ENCODE data around the gene CCDC9. TPM values are rescaled to one million over a fixed set of nuclear protein-coding genes. Genes with fewer than 3 reads are reported as not detected.
"Not testable (repeated sequence)": the region's sequence is repeated elsewhere in the genome, so short reads cannot be mapped to it uniquely, and the experiment has no call there.

Gene CCDC9
- total RNA-seq, 1 donor from 2014 or later: 19.2 TPM

DNA sequence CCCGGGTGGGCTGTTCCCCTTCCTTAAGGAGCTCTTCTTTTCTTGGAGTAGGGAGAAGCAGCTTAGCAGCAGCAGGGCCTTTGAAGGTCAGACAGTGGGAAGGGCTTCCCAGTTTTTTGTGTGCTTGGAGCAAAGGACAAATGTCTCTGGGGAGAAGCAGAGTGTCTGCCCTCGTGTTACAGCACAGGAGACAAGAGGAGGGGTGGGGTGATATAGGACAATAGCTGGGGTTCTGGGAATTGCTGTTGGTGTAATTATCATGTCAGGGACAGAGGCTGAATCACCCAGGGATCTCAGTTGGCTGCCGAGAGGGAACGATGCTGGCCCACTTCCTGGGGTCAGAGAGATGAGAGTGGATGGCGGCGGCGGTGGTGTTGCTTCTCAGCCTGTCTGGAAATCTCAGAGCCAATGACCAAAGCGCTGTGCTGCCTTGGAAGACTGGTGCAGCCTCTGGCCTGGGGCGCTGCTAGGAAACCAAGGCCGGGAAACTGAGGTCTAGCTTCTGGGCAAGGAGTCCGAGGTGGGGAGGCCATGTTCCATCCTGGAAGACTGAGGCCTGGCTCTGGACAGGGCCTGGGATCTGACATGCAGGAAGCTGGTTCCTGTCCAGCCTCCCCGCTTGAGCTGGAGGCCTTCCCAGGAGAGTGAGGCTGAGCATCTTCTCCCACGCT is 19.6 kb downstream of the CCDC9 start:
- intact Hi-C loops (cut with micrococcal nuclease): no loop called here
- peak; percentile 69 for DNase-seq
- peak; percentile 0 for ATAC-seq

- ATAC-seq; intact Hi-C loops (cut with micrococcal nuclease); DNase-seq: not testable (repeated sequence)
Measured at GRCh38 chr19:47276513-47276912, 20.2 kb downstream of the CCDC9 start.

- intact Hi-C loops (cut with micrococcal nuclease): no loop called here
- DNase-seq: no peak
- ATAC-seq: no peak
Measured at GRCh38 chr19:47280183-47280797, 24.0 kb downstream of the CCDC9 start.

- intact Hi-C loops (cut with micrococcal nuclease): no loop called here
- DNase-seq (no peak), ATAC-seq (no peak)
Measured at GRCh38 chr19:47283405-47284059, 27.2 kb downstream of the CCDC9 start.

DNA sequence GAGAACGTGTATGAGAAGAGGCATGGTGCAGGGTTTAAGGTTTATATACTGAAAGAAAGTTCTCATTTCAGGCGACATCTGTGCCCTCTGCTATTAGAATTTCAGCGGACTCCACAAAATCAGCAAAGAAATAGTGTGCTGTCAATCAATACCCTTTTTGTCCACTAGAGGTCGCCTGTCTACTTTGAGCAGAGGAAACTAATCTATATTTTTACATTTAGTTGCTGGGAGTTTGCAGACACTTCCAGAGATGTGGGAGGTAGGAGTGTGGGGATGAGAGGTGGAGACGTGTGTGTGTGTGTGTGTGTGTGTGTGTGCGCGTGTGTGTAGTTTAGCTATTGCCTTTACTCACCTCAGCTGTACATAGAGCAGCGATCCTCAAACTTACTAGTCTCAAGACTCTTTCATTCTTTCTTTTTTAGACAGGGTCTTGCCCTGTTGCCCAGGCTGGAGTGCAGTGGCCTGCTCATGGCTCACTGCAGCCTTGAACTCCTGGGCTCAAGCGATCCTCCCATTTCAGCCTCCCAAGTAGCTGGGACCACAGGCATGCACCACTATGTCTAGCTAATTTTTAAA is 28.1 kb downstream of the CCDC9 start:
- no peak for DNase-seq
- peak; percentile 15 for ATAC-seq
- intact Hi-C loops (cut with micrococcal nuclease): no loop called here

DNA sequence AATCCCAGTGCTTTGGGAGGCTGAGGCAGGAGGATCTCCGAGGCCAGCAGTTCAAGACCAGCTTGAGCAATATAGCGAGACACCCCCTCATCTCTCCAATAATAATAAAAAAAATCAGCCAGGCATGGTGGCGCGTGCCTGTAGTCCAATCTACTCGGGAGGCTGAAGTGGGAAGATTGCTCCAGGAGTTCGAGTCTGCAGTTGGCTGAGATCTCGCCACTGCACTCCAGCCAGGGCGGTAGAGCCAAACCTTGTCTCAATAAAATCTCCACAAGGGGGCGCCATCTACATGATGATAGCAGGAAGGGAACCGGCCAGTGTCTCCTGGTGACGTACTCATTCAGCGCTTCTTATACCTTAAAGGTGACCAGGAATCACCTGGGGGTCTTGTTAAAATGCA is 39.7 kb downstream of the CCDC9 start:
- ATAC-seq: peak; percentile 86
- intact Hi-C loops (cut with micrococcal nuclease): no loop called here
- peak; percentile 52 for DNase-seq

DNA sequence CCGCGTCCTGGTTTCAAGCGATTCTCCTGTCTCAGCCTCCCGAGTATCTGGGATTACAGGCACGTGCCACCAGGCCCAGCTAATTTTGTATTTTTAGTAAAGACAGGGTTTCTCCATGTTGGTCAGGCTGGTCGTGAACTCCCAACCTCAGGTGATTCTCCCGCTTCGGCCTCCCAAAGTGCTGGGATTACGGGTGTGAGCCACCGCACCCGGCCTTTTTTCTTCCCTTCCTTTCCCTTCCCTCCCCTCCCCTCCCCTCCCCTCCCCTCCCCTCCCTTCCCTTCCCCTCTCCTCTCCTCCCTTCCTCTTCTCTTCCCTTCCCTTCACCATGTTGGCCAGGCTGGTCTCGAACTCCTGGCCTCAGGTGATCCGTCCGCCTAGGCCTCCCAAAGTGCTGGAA is 44.5 kb downstream of the CCDC9 start:
- intact Hi-C loops (cut with micrococcal nuclease); DNase-seq; ATAC-seq: not testable (repeated sequence)

DNA sequence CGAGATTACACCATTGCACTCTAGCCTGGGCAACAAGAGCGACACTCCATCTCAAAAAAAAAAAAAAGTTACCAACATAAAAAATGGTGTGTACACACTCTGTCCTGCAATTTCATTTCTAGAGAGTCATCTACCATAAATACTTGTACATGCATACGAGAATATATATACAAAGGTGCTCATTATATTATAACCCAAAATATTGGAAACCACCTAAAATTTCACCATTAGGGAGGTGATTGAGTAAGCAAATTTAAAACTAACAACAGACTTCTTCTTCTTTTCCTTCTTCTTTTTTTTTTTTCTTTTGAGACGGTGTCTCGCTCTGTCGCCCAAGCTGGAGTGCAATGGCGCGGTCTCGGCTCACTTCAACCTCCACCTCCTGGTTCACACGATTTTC is 45.9 kb downstream of the CCDC9 start:
- intact Hi-C loops (cut with micrococcal nuclease): no loop called here
- no peak for ATAC-seq
- DNase-seq: no peak

DNA sequence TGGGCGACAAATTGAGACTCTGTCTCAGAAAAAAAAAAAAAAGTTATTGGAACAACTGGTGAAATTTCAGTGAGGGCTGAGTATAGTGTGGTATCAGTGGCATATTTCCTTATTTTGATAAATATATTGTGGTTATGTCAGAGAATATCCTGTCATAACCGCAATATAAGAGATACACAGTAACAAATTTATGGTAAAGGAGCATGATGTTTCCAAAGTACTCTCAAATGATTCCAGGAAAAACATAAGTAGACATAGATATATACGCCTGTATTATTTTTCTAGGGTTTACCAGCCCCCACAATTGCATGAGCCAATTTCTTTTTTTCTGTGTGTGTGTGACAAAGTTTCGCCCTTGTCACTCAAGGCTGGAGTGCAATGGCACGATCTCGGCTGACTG is 47.6 kb downstream of the CCDC9 start:
- ATAC-seq (no peak), DNase-seq (no peak)
- intact Hi-C loops (cut with micrococcal nuclease): no loop called here

GRCh38 chr19:47305309-47305751 is 49.0 kb downstream of the CCDC9 start:
- intact Hi-C loops (cut with micrococcal nuclease): no loop called here
- peak; percentile 75 for DNase-seq
- peak; percentile 49 for ATAC-seq

DNA sequence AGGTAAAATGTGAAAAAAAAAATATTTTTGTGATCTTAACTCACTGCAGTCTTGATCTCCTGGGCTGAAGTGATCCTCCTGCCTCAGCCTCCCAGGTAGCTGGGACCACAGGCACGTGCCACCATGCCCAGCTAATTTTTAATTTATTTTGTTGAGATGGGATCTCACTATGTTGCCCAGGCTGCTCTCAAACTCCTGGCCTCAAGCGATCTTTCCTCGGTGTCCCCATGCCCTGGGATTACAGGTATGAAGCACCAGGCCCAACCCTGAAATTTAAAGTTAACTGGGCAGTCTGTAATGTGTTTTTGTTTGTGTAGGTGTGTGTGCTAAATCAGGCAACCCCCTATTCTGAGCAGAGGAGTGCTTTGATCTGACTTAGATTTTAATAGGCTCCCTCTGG is 50.0 kb downstream of the CCDC9 start:
- intact Hi-C loops (cut with micrococcal nuclease): no loop called here
- DNase-seq: no peak
- ATAC-seq: no peak

- no peak for ATAC-seq
- no peak for DNase-seq
- intact Hi-C loops (cut with micrococcal nuclease): no loop called here
Measured at GRCh38 chr19:47309038-47309437, 52.7 kb downstream of the CCDC9 start.

DNA sequence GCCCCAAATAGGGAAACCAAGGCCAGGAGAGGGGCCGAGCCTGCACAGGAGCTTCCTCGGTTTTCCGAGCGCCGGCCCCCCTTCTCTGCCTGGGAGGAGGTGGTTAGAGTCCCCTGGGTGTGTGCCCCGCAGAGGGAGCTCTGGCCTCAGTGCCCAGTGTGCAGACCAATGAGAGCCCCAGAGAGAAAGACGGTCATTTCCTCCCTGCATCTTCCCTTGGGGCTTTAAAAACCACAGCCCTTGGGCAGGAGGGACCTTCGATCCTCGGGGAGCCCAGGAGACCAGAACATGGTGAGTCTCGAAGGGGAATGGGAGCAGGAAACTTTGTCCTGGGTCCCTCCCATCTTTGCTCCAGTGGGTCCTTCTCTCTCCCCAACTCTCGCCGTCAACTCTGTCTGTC is 53.3 kb downstream of the CCDC9 start, which contains the start of gene C5AR1:
C5AR1 (plus strand) TSS at position 254 of the 400 bp plus-strand sequence; CDS start at position 289, 35 bp downstream.
- ATAC-seq (peak; percentile 70), DNase-seq (peak; percentile 59)
- intact Hi-C loops (cut with micrococcal nuclease): no loop called here

DNA sequence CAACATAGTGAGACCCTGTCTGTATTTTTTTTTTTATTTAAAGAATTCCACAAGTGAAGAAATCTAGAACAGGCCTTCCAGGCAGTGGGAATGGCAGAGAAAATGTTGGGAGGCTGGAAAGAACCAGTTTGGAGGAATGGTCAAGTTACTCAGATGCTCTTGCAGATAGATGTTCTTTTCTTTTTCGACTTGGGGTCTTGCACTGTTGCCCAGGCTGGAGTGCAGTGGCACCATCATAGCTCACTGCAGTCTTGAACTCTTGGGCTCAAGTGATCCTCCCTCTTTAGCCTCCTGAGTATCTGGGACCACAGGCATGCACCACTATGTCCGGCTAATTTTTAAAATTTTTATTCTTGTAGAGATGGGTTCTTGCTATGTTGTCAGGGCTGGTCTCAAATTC is 54.0 kb downstream of the CCDC9 start:
- no peak for DNase-seq
- ATAC-seq: no peak
- intact Hi-C loops (cut with micrococcal nuclease): no loop called here

- DNase-seq (peak; percentile 74), ATAC-seq (peak; percentile 49)
- intact Hi-C loops (cut with micrococcal nuclease): no loop called here
Measured at GRCh38 chr19:47310819-47311218, 54.5 kb downstream of the CCDC9 start.

DNA sequence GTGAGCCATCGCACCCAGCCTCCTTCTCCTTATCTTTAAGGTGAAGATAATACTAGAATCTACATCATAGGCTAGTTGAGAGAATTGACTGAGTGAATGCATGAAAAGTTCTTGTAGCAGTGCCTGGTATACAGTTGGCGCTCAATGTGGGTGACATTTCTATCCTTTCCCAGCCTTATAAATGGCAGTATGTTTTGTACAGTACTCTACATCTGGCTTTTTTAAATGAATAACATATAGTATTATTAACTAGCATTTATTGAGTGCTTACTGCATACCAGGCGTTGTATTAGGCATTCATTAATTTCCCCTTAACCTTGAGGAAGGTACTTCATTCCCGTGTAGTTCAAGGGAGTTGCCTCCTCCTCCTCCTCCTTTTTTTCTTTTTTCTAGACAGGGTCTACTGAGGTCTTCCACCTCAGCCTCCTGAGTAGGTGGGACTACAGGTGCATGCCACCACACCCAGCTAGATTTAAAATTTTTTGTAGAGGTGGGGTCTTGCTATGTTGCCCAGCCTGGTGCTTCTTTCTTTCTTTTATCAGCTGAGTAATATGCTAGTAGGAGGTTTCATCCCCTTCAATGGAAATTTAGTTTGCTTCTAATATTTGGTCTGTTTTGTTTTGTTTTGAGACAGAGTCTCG is 56.2 kb downstream of the CCDC9 start:
- DNase-seq (no peak), ATAC-seq (no peak)
- intact Hi-C loops (cut with micrococcal nuclease): no loop called here

GRCh38 chr19:47313754-47314295 is 57.5 kb downstream of the CCDC9 start:
- DNase-seq (no peak), ATAC-seq (no peak)
- intact Hi-C loops (cut with micrococcal nuclease): no loop called here

GRCh38 chr19:47315125-47315821 is 58.9 kb downstream of the CCDC9 start:
- peak; percentile 56 for DNase-seq
- ATAC-seq: peak; percentile 90
- intact Hi-C loops (cut with micrococcal nuclease): no loop called here

DNA sequence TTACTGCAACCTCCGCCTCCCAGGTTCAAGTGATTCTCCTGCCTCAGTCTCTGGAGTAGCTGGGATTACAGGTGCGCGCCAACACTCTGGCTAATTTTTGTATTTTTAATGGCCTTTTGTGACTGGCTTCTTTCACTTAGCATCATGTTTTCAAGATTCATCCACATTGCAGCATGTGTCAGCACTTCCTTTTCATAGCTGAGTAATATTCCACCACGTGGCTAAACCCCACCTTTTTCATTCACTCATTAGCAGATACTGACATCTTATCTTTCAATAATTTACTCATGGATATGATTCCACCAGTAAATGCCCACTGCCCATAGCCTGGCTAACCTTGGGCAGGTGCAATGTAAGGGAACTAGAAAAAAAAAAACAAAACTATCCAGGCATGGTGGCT is 60.2 kb downstream of the CCDC9 start:
- DNase-seq: no peak
- intact Hi-C loops (cut with micrococcal nuclease): no loop called here
- no peak for ATAC-seq

Data from left ventricle myocardium superior (tissue), 1 donor.